HG02970 (cell line): Measurements from ENCODE around the gene RNF212.
"Not testable (repeated sequence)": the region's sequence is repeated elsewhere in the genome, so short reads cannot be mapped to it uniquely, and the experiment has no call there.

Source experiments
- ATAC-seq: cut with Tn5 transposase; IDR thresholded peaks from one replicate; pipeline ENCODE4 v1.9.1; 2021; ENCODE audit warnings: mild to moderate bottlenecking, moderate library complexity, moderate number of reproducible peaks; ENCODE audit not compliant: unreplicated experiment, low FRiP score

RNF212 gene

DNA sequence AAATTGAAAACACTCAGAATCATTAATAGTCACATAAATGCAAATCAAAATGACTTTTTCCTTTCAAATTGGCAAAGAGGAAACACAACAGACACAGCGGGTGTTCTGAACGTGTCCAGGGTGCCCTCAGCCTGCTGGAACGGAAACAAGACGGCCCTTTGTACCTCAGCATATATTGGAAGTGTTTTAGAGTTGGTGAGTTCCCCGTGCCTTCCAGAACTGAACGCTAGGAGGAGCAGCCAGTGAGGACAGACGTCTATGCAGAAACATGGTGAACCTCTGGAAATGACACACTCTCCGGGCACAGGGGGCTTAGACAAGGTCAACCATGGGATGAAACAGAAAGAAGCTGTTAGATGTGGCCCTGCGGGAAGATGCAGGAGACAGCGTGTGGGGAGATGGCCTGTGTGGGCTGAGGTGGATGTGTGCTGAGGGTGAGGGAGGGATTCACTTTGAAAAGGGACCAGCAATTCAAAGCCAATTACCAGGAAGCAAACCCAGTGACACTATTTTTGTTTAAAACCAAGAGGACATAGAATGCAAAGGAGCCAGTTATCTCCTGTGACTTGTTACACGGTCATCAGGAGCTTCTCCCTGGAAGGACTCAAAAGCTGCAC is 40.4 kb downstream of the RNF212 start:
- ATAC-seq, result no peak

GRCh38 chr4:1069394-1069793 is 44.0 kb downstream of the RNF212 start:
- no peak for ATAC-seq

- no peak for ATAC-seq
Observed at GRCh38 chr4:1065732-1066131, 47.6 kb downstream of the RNF212 start.

- ATAC-seq, result no peak
Observed at GRCh38 chr4:1062419-1062818, 50.9 kb downstream of the RNF212 start.

GRCh38 chr4:1061760-1062159 is 51.6 kb downstream of the RNF212 start:
- ATAC-seq, result no peak

DNA sequence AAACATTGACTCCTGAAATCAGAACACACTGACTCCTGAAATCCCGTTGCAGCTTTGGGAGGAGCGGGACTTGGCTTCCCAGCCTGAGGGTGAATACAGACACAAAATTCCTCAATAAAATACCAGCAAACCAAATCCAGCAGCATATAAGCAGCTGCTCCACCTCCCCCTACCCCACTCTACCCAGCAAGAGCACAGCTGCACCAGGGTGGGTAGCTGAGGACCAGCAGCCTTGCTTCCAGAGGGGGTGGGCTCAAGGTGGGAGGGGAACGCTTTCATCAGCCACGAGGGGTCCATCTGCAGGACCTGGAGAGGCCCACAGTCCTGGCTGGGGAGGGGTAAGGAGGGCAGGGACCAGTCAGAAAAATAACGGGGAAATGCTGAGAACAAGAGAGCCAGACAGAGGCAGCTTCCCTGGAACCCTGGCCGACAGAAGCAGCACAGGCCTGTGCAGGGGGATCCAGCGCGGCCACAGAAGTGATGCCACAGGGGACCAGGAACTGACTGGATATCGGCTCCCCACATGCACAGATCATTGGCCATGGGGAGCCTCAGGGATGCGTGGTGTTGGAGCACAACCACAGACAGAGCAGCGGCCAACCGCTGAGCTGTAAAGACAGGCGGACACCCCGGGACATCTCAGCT is 52.2 kb downstream of the RNF212 start:
- no peak for ATAC-seq

GRCh38 chr4:1060621-1061020 is 52.7 kb downstream of the RNF212 start:
- no peak for ATAC-seq

GRCh38 chr4:1060121-1060520 is 53.2 kb downstream of the RNF212 start:
- no peak for ATAC-seq

DNA sequence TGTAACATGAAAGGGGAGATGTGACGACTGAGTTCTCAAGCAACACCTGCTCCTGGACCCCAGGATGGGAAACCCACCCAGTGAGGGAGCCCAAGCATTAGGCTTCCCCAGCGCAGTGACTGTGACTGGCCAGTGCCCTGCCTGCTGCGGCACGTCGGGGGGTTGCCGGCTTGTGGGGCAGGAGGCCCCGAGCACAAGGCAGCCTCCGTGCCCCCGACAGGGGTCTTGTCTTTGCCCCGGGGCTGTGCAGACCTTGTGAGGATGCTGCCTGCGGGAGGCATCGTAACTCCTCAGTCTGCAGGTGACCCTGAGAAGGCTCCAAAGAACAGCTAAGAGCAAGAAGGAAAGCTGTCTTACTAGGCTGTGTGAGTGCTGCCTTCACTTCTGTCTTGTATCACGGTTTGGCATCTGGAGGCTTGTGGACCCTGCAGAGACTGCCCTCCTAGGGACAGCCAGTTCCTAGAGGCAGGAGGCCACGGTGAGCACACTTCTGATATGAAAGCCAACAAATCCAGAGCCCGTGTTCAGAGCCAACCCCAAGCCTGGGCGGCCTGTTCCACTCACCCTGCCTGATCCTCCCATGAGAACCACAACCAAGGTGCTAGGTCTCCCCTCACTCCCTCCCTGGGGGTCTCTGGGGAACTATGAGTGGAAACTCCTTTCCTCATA is 54.2 kb downstream of the RNF212 start:
- no peak for ATAC-seq

- no peak for ATAC-seq
Observed at GRCh38 chr4:1058198-1058996, 55.0 kb downstream of the RNF212 start.

DNA sequence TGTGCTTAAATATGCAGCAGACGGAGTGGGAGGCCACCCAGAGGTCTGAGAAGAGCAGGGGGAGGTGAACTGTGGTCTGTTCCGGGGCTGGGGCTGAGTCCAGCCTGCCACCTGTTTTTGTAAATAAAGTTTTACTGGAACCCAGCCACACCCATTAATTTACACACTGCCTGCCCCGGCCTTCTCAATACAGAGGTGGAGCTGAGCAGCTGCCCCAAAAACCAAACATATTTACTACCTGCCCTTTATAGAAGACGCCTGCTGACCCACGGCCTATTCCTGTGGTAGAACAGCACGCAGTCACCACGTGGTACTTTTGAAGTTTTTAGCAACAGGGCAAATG is 56.0 kb downstream of the RNF212 start:
- ATAC-seq, result no peak

DNA sequence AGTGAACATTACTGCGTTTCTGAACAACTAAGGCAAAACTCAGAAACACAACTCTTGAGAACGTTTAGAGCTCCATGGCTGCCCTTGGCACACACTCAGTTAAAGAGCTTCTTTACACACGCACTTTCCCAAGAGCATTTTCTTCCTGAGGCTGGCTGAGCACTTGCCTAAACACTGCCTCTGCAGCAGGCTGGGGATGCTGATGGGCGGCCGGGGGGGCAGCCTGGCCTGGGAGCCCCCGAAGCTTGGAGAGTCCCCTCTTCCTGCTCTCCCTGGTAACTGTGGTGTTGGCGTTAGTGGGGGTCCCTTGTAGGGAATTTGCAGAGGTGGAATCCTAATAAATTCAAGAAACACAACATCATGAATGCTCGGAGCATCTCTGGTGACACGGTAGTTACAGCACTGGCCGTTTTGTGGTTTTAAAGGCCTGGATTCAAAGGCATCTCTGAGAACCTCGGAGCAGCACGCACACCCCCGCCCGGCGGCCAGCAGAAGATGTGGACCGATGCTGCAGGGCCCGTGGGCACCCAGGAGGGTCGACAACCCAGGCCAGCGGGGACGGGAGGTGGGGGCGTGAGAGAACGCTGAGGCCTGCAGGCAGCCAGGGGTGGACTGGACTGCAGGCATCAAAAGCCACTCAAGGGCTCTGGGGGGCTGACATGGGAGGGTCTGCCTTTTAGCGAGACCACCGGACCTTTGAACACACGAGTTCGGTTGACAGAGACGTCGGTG is 56.5 kb downstream of the RNF212 start:
- no peak for ATAC-seq

DNA sequence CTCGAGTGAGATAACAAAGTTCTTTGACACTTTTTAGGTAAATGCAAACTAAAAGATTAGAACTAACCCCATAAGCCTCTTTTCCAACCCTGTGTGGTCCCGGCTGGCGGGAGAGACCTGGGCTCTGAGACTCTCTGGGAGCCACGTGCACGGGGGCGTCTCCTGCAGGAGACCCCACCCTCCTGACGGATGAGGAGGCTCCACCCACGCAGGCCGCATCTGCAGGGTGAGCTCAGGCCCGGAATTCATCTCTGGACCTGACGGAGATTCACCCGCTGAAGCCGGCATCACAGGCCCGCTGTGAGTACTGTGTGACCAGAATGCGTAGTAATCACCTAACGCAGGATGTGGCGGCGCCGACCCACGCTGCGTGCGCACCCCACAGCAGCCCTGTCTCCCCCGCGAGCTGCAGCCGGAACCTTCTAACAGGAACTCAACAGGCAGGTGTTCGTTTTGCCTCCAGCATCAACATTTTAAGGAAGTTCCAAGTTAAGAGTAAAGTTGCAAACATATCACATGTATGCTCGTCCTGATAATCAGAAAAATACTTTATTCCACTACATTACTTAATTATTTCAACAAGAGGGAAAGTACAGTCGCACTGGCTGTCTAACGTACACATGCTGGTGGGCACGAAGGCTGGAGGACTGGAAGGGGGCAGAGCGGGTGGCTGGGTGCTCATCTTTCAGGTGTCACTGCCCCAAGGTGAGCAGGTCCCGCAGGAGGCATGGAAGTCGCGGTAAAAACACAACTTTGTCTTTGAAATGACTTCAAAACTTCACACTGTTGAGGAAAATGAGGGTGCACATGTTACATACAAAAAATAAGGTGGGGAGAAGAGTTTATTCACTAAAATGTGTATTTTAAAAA is 57.4 kb downstream of the RNF212 start:
- ATAC-seq, result no peak

DNA sequence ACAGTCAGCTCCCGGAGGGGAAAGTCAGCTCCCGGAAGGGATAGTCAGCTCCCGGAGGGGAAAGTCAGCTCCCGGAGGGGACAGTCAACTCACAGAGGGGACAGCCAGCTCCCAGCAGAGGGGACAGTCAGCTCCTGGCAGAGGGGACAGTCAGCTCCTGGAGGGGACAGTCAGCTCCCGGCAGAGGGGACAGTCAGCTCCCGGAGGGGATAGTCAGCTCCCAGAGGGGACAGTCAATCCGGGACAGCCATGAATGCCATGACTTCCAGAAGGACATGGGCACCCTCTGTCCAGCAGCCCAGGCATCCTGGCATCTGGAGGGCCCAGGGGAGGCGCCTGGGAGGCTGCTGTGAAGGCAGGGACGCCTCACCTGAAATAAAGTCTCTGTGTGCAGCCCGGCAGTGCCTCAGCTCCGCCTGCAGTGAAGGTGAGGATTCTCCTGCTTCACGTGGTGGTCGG is 58.1 kb downstream of the RNF212 start:
- ATAC-seq, result not testable (repeated sequence)

GRCh38 chr4:1054696-1055242 is 58.6 kb downstream of the RNF212 start:
- ATAC-seq, result not testable (repeated sequence)

DNA sequence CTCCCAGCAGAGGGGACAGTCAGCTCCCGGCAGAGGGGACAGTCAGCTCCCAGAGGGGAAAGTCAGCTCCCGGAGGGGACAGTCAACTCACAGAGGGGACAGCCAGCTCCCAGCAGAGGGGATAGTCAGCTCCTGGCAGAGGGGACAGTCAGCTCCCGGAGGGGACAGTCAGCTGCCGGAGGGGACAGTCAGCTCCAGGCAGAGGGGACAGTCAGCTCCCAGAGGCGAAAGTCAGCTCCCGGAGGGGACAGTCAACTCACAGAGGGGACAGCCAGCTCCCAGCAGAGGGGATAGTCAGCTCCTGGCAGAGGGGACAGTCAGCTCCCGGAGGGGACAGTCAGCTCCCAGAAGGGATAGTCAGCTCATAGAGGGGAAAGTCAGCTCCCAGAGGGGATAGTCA is 59.5 kb downstream of the RNF212 start:
- not testable (repeated sequence) for ATAC-seq

DNA sequence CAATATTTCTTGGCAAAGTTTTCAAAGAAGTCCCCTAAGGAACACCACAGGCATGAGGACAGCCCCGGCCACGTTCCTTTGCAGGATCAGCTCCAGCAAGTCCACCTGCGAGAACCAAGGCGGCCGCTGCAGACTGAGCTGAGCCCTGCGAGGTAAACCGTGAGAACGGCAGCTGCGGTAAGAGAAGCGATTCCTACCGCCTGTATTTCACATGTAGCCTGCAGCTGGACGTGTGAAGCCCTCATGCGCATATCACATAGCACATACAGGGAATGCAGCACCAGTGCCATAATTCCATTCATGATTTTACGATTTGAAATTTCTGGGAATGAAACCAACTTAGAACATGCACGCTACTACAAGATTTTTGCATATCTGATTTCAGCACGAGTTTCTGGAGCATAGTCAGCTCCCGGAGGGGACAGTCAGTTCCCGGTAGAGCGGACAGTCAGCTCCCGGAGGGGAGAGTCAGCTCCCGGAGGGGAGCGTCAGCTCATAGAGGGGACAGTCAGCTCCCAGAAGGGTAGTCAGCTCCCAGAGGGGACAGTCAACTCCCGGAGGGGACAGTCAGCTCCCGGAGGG is 60.2 kb downstream of the RNF212 start:
- no peak for ATAC-seq

DNA sequence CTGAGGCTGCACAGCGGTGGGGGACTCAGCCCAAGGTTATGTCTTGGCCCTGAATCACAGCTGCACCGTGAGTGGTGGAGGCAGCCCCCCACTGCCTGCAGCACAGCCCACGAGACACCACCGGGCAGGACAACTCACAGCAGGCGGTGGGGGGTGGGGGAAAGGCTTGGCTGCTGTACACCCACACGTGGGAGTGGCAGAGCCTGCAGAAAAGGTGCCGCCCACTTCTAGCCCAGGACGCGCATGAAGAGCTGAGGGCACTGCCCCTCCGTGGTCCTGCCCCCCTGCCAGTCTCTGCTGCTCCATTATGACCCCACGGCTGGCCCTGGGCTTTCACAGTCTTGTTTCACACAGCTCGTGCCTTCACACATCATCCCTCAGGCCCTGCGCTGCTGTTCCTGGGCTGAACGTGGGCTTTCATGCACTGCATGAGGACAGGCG is 61.1 kb downstream of the RNF212 start:
- ATAC-seq, result no peak

DNA sequence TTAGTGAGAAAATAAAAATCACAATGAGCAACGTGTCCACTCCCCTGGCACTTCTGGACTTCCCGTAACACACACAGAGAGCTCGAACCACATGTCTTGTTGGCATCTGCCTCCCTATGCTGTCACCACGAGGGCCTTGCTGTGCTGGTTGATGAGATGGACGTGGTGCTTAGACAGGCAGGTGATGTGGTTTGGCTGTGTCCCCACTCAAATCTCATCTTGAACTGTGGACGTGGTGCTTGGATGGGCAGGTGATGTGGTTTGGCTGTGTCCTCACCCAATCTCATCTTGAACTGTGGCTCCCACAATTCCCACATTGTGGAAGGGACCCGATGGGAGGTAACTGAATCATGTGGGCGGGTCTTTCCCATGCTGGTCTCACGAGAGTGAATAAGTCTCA is 61.9 kb downstream of the RNF212 start:
- no peak for ATAC-seq
